Kidney epithelial cell (primary cell): Measurements from ENCODE around the gene TELO2. TPM values are rescaled to one million over a fixed set of nuclear protein-coding genes. Genes with fewer than 3 reads are reported as not detected.

ENCODE experiments used
- DNase-seq: peaks from one replicate; pipeline ENCODE4 v3.0.0-alpha.2; 2010; ENCODE audit warnings: low read depth
- H3K27me3 ChIP-seq: 2 replicates; pipeline ENCODE4 v1.6.0; 2011; ENCODE audit warnings: low read length; ENCODE audit not compliant: control insufficient read depth, insufficient read depth
- H3K36me3 ChIP-seq: 2 replicates; pipeline ENCODE4 v1.5.1; 2011; ENCODE audit warnings: low read length; ENCODE audit not compliant: control insufficient read depth, insufficient read depth
- H3K4me3 ChIP-seq: 2 replicates; pipeline ENCODE4 v1.5.1; 2011; ENCODE audit warnings: low read depth, mild to moderate bottlenecking, control low read depth, low read length
- total RNA-seq: library from RNA; depleted of rRNA; stranded (reverse); fragments of >200 nt; gene quantifications from 2 replicates; pipeline ENCODE4 v1.2.3, GENCODE V29; 2015
- TF ChIP-seq, protein P1 (sequence below): IDR thresholded peaks from 2 replicates; pipeline ENCODE4 v1.5.1; 2011; ENCODE audit warnings: mild to moderate bottlenecking, moderate library complexity, low read length, control low read depth, inconsistent platforms; ENCODE audit not compliant: insufficient read depth, poor library complexity, severe bottlenecking

TELO2 gene
- total RNA-seq, 1 donor from 2014 or later, result 23.1 TPM

DNA sequence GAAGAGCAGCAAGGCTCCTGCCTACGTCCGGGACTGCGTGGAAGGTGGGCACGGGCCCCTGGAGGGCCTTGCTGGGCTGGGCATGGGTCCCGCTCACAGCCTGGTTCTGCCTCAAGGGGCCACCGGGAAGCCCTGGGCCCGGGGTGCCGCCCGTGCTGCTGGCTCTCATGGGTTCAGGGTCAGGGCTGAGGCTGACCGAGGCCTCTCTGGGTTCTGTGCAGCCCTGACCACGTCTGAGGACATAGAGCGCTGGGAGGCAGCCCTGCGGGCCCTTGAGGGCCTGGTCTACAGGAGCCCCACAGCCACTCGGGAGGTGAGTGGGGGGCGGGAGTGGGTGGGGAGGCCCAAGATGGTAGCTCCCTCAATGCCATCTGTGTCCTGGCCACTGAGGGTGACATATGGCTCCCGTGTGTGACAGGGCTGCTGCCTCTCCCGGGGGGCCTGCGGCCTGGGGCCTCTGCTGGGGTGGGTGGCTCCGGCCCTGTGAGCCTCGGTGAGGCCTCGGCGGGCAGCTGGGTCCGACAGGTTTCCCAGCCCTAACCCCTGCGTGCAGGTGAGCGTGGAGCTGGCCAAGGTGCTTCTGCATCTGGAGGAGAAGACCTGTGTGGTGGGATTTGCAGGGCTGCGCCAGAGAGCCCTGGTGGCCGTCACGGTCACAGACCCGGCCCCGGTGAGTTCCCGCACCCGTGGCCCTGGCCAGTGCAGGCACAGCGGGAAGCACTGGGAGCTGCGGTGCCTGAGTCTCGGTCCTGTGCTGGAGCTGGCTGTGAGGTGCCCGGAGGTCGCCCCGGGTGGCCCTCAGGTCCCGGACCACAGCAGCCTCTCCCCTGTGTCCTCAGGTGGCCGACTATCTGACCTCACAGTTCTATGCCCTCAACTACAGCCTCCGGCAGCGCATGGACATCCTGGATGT is 9.2 kb downstream of the TELO2 start:
- TF ChIP-seq, protein P1, sequence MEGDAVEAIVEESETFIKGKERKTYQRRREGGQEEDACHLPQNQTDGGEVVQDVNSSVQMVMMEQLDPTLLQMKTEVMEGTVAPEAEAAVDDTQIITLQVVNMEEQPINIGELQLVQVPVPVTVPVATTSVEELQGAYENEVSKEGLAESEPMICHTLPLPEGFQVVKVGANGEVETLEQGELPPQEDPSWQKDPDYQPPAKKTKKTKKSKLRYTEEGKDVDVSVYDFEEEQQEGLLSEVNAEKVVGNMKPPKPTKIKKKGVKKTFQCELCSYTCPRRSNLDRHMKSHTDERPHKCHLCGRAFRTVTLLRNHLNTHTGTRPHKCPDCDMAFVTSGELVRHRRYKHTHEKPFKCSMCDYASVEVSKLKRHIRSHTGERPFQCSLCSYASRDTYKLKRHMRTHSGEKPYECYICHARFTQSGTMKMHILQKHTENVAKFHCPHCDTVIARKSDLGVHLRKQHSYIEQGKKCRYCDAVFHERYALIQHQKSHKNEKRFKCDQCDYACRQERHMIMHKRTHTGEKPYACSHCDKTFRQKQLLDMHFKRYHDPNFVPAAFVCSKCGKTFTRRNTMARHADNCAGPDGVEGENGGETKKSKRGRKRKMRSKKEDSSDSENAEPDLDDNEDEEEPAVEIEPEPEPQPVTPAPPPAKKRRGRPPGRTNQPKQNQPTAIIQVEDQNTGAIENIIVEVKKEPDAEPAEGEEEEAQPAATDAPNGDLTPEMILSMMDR, result no peak
- no peak for DNase-seq
- H3K4me3 ChIP-seq, result no peak overlapping the region
- peaks cover 1% of the 10 kb centered on the region for H3K36me3 ChIP-seq
- no peaks in the 10 kb centered on the region for H3K27me3 ChIP-seq

DNA sequence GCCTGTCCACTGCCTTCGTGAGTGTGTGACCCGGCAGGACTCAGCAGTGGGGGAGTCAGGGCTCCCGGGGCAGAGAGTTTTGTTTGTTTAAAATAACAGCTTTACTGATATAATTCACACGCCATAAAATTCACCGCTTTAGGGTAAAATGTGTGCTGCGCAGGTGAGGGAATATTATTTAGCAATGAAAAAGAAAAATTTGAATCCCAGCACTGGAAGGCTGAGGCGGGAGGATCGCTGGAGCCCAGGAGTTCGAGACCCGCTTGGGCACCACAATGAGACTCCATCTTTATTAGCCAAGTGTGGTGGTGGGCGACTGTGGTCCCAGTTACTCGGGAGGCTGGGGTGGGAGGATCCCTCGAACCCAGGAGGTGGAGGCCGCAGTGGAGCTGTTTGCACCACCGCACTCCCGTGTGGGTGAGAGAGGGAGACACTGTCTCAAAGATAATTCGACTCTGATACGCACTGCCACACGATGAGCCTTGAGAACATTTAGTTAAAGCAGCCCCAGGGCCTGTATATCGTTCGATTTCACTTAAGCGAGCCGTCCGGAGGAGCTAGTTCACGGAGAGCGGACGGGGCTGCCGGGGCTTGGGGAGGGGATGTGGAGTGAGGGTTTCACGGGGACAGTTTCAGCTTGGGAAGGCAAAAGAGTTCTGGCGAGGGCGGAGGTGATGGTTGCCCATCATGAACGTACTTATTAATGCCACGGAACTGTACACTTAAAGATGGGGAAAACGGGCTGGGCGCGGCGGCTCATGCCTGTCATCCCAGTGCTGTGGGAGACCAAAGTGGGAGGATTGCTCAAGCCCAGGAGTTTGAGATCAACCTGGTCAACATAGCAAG is 10.2 kb downstream of the TELO2 start:
- no peak for DNase-seq

DNA sequence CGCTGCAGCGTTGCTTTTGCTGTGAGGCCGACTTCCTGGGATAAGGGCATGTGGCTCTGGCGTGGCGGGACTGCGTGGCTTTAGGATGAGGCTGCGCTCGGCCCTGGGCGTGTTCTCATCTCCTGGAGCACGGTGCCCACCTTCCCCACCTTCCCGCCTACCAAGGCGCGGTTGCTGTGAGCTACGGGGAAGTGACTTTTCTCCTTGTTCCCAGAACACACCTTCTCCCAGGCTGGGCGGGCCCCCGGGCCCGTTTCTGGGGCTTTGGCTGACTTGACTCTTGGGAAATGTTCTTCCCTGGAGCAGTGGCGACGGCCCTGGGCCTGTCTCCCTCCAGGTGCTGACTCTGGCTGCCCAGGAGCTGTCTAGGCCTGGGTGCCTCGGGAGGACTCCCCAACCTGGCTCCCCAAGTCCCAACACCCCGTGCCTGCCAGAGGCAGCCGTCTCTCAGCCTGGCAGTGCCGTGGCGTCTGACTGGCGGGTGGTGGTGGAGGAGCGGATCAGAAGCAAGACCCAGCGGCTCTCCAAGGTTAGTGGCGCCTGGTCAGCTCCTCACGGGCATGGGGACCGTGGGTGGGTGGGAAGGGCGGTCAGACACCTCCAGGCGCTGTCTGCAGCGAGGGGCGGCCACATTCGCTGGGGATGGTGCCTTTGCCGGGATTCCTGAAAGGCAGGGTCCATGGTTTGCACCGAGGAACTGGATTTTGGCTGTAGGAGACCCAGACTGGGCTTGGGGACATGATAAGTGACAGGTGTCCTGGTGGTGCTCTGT is 12.1 kb downstream of the TELO2 start:
- TF ChIP-seq, protein P1, result no peak
- Histone ChIP-seq H3K27me3 (no peaks in the 10 kb centered on the region), H3K36me3 (peaks cover 1% of the 10 kb centered on the region)

More for the DNA sequence above, 10.2 kb downstream of the TELO2 start:
- peaks cover 1% of the 10 kb centered on the region for H3K36me3 ChIP-seq
- TF ChIP-seq, protein P1, result no peak
- no peaks in the 10 kb centered on the region for H3K27me3 ChIP-seq
- H3K4me3 ChIP-seq, result no peak overlapping the region

DNA sequence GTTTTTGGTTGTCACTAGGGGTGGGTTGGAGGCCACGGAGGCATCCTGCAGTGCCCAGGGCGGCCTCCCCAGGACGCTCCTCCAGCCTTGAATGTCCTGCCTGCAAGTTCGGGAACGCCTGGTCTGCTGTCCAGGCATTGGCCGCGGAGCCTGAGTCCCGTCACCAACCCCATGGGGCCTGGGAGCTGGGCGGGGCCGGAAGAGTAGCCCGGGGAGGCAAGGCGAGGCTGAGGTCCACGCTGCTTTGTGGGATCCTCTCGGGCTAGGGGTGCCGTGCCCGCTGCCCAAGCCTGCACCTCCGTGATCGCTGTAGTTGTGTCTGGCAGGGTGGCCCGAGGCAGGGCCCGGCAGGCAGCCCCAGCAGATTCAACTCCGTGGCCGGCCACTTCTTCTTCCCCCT is 12.8 kb downstream of the TELO2 start:
- DNase-seq, result no peak
- TF ChIP-seq, protein P1, result no peak
- Histone ChIP-seq H3K36me3 (peaks cover 1% of the 10 kb centered on the region), H3K4me3 (no peak overlapping the region), H3K27me3 (no peaks in the 10 kb centered on the region)

More for the DNA sequence above, 12.1 kb downstream of the TELO2 start:
- no peak for DNase-seq
- H3K4me3 ChIP-seq, result no peak overlapping the region

DNA sequence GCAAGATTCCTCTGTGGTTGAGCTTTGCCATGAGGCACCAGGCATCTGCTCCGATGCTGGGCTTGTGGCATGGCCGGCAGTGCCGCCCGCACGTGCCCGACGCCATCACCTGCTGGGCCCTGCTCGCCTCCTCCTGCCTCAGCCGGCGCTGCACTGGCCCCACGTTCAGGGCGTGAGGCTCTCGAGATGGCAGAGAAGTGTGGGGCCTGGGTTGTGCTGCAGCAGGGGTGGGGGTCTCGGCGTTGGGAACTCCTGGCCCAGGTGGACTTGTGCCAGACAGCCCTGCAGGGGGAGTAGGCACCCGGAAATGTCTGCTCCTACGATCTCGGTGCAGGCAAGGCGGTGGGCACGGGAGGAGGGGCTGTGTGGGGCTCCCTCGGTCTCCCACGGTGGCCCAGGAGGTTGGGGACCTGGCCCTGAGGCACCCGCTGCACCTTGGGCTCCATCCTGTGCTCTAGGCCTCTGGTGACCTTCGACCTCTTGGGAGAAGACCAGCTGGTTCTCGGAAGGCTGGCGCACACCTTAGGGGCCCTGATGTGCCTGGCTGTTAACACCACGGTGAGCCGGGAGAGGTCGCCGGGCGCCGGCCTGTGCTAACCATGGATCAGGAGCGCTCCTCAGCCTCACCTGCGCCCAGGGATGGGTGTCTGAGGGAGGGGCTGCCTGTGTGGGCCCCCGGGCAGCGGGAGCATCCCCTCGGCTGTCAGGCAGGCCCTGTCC is 13.5 kb downstream of the TELO2 start:
- TF ChIP-seq, protein P1, result no peak
- H3K36me3 ChIP-seq, result peaks cover 1% of the 10 kb centered on the region
- no peak for DNase-seq
- no peaks in the 10 kb centered on the region for H3K27me3 ChIP-seq
- no peak overlapping the region for H3K4me3 ChIP-seq
